GM15510 (cell line): ENCODE results near the gene ROCK2.

ENCODE experiments used
- POLR2A ChIP-seq: IDR thresholded peaks from 3 replicates; pipeline ENCODE4 v1.6.1; 2011; ENCODE audit warnings: borderline replicate concordance; ENCODE audit not compliant: insufficient read length; ENCODE audit errors: extremely low read depth

Gene ROCK2

GRCh38 chr2:11257078-11257477 is 87.4 kb downstream of the ROCK2 start:
- no peak for TF ChIP-seq POLR2A

- no peak for TF ChIP-seq POLR2A
These were observed 88.3 kb downstream of the ROCK2 start for GRCh38 chr2:11256166-11256565.

GRCh38 chr2:11254100-11254536 is 90.3 kb downstream of the ROCK2 start:
- no peak for TF ChIP-seq POLR2A

- no peak for TF ChIP-seq POLR2A
These were observed 93.8 kb downstream of the ROCK2 start for GRCh38 chr2:11250400-11251196.

- no peak for TF ChIP-seq POLR2A
These were observed 99.1 kb downstream of the ROCK2 start for GRCh38 chr2:11245322-11245721.

GRCh38 chr2:11244091-11244826 is 100.2 kb downstream of the ROCK2 start:
- no peak for TF ChIP-seq POLR2A

- no peak for TF ChIP-seq POLR2A
These were observed 100.9 kb downstream of the ROCK2 start for GRCh38 chr2:11243512-11243911.

GRCh38 chr2:11242542-11243174 is 101.8 kb downstream of the ROCK2 start:
- no peak for TF ChIP-seq POLR2A

- no peak for TF ChIP-seq POLR2A
These were observed 102.8 kb downstream of the ROCK2 start for GRCh38 chr2:11241412-11242203.

GRCh38 chr2:11239666-11240462 is 104.6 kb downstream of the ROCK2 start:
- TF ChIP-seq POLR2A, result no peak

GRCh38 chr2:11239147-11239546 is 105.3 kb downstream of the ROCK2 start:
- TF ChIP-seq POLR2A, result no peak

- no peak for TF ChIP-seq POLR2A
These were observed 107.3 kb downstream of the ROCK2 start for GRCh38 chr2:11237122-11237521.

GRCh38 chr2:11236335-11236734 is 108.1 kb downstream of the ROCK2 start:
- no peak for TF ChIP-seq POLR2A

- TF ChIP-seq POLR2A, result no peak
These were observed 108.9 kb downstream of the ROCK2 start for GRCh38 chr2:11235583-11235982.
